ENCODE measurements around the gene BARHL1.

The BARHL1 gene

GRCh38 chr9:132627106-132627505, 44.7 kb downstream of the BARHL1 start:
- WGBS (ENCODE audit: extremely low coverage, insufficient coverage, low lambda C conversion rate), result no CpG with 5 or more reads among the region's 7 CpGs
- Histone ChIP-seq H3K9ac (ENCODE audit: low read length) (no peak overlapping the region), H3K4me1 (ENCODE audit: control insufficient read depth, low read depth, low read length) (no peaks in the 10 kb centered on the region), H2BK120ac (ENCODE audit: low read depth, low read length) (no peak overlapping the region), H3K4me3 (ENCODE audit: low read length) (no peak overlapping the region), H3K23ac (ENCODE audit: low read length) (no peak overlapping the region), H3K27me3 (ENCODE audit: insufficient read depth, low read length, poor library complexity) (no peaks in the 10 kb centered on the region), H3K56ac (ENCODE audit: low read length) (no peak overlapping the region), H3K79me2 (ENCODE audit: control insufficient read depth, insufficient read depth, low read length) (no peaks in the 10 kb centered on the region), H2AK5ac (ENCODE audit: low read length) (no peak overlapping the region), H4K5ac (ENCODE audit: low read length) (no peak overlapping the region), H3K4me2 (ENCODE audit: low read length) (no peak overlapping the region), H3K27ac (ENCODE audit: low read depth, low read length) (no peak overlapping the region), H4K8ac (ENCODE audit: low read depth, low read length) (no peak overlapping the region), H2BK15ac (replicated peaks; ENCODE audit: low read depth) (no peak overlapping the region), H2BK5ac (ENCODE audit: low read length) (no peak overlapping the region), H3K18ac (ENCODE audit: low read length) (no peak overlapping the region), H3K4ac (ENCODE audit: low read depth, low read length) (no peak overlapping the region), H3K36me3 (ENCODE audit: control insufficient read depth, insufficient read depth, low read length) (peaks cover 6% of the 10 kb centered on the region), H3K79me1 (ENCODE audit: low read length) (no peaks in the 10 kb centered on the region)
- DNase-seq, result no peak

- Histone ChIP-seq H2BK5ac (ENCODE audit: low read length) (no peak overlapping the region), H2BK120ac (ENCODE audit: low read depth, low read length) (no peak overlapping the region), H4K8ac (ENCODE audit: low read depth, low read length) (no peak overlapping the region), H4K5ac (ENCODE audit: low read length) (no peak overlapping the region), H3K36me3 (ENCODE audit: control insufficient read depth, insufficient read depth, low read length) (peaks cover 4% of the 10 kb centered on the region), H3K23ac (ENCODE audit: low read length) (no peak overlapping the region), H3K79me1 (ENCODE audit: low read length) (no peaks in the 10 kb centered on the region), H3K27ac (ENCODE audit: low read depth, low read length) (no peak overlapping the region), H3K4me3 (ENCODE audit: low read length) (no peak overlapping the region), H3K4ac (ENCODE audit: low read depth, low read length) (no peak overlapping the region), H3K18ac (ENCODE audit: low read length) (no peak overlapping the region), H3K4me1 (ENCODE audit: control insufficient read depth, low read depth, low read length) (no peaks in the 10 kb centered on the region), H3K9ac (ENCODE audit: low read length) (no peak overlapping the region), H3K4me2 (ENCODE audit: low read length) (no peak overlapping the region), H2AK5ac (ENCODE audit: low read length) (no peak overlapping the region), H3K79me2 (ENCODE audit: control insufficient read depth, insufficient read depth, low read length) (no peaks in the 10 kb centered on the region), H3K56ac (ENCODE audit: low read length) (no peak overlapping the region), H2BK15ac (replicated peaks; ENCODE audit: low read depth) (no peak overlapping the region), H3K27me3 (ENCODE audit: insufficient read depth, low read length, poor library complexity) (no peaks in the 10 kb centered on the region)
- no peak for DNase-seq
- no CpG with 5 or more reads among the region's 11 CpGs for WGBS (ENCODE audit: extremely low coverage, insufficient coverage, low lambda C conversion rate)
Observed at GRCh38 chr9:132627594-132627993, 45.2 kb downstream of the BARHL1 start.

DNA sequence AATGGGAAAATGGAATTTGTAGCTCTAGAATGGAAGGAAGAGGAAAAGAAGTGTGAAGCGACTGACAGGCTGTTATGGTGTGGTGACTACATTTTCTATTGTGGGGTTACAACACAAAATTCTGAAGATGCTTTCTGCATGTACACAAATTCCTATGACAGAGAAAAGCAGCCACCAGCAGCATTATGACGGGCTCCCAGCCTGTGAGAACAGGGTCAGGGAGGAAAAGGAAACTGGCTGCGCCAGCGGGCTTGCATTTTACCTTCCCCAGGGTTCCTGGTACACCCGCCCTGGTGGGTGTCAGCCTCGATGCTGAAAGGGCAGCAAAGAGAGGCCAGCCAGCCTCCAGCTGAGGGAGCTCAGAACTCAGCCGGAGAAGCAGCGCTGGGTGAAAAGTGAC, 46.3 kb downstream of the BARHL1 start:
- no peak overlapping the region for H2BK120ac ChIP-seq (ENCODE audit: low read depth, low read length)
- H2BK15ac ChIP-seq (replicated peaks; ENCODE audit: low read depth), result no peak overlapping the region
- H3K9ac ChIP-seq (ENCODE audit: low read length), result no peak overlapping the region
- DNase-seq, result no peak
- no peak overlapping the region for H2AK5ac ChIP-seq (ENCODE audit: low read length)
- no peak overlapping the region for H2BK5ac ChIP-seq (ENCODE audit: low read length)
- H4K8ac ChIP-seq (ENCODE audit: low read depth, low read length), result no peak overlapping the region
- no peaks in the 10 kb centered on the region for H3K79me1 ChIP-seq (ENCODE audit: low read length)
- no peaks in the 10 kb centered on the region for H3K4me1 ChIP-seq (ENCODE audit: control insufficient read depth, low read depth, low read length)
- H3K27me3 ChIP-seq (ENCODE audit: insufficient read depth, low read length, poor library complexity), result no peaks in the 10 kb centered on the region
- H3K4me3 ChIP-seq (ENCODE audit: low read length), result no peak overlapping the region
- H3K4ac ChIP-seq (ENCODE audit: low read depth, low read length), result no peak overlapping the region
- H3K27ac ChIP-seq (ENCODE audit: low read depth, low read length), result no peak overlapping the region
- H4K5ac ChIP-seq (ENCODE audit: low read length), result no peak overlapping the region
- no peaks in the 10 kb centered on the region for H3K79me2 ChIP-seq (ENCODE audit: control insufficient read depth, insufficient read depth, low read length)
- H3K36me3 ChIP-seq (ENCODE audit: control insufficient read depth, insufficient read depth, low read length), result peaks cover 2% of the 10 kb centered on the region
- H3K56ac ChIP-seq (ENCODE audit: low read length), result no peak overlapping the region
- no peak overlapping the region for H3K18ac ChIP-seq (ENCODE audit: low read length)
- no CpG with 5 or more reads among the region's 8 CpGs for WGBS (ENCODE audit: extremely low coverage, insufficient coverage, low lambda C conversion rate)
- no peak overlapping the region for H3K23ac ChIP-seq (ENCODE audit: low read length)
- no peak overlapping the region for H3K4me2 ChIP-seq (ENCODE audit: low read length)

- H2BK5ac ChIP-seq (ENCODE audit: low read length), result no peak overlapping the region
- WGBS (ENCODE audit: extremely low coverage, insufficient coverage, low lambda C conversion rate), result no CpG with 5 or more reads among the region's 9 CpGs
- no peak overlapping the region for H3K23ac ChIP-seq (ENCODE audit: low read length)
- no peak overlapping the region for H2BK120ac ChIP-seq (ENCODE audit: low read depth, low read length)
- H3K79me1 ChIP-seq (ENCODE audit: low read length), result no peaks in the 10 kb centered on the region
- no peak overlapping the region for H2AK5ac ChIP-seq (ENCODE audit: low read length)
- H2BK15ac ChIP-seq (replicated peaks; ENCODE audit: low read depth), result no peak overlapping the region
- H3K4me2 ChIP-seq (ENCODE audit: low read length), result no peak overlapping the region
- H3K56ac ChIP-seq (ENCODE audit: low read length), result no peak overlapping the region
- no peak overlapping the region for H3K4me3 ChIP-seq (ENCODE audit: low read length)
- no peaks in the 10 kb centered on the region for H3K4me1 ChIP-seq (ENCODE audit: control insufficient read depth, low read depth, low read length)
- no peak overlapping the region for H3K9ac ChIP-seq (ENCODE audit: low read length)
- H3K79me2 ChIP-seq (ENCODE audit: control insufficient read depth, insufficient read depth, low read length), result no peaks in the 10 kb centered on the region
- H4K5ac ChIP-seq (ENCODE audit: low read length), result no peak overlapping the region
- no peak for DNase-seq
- H3K36me3 ChIP-seq (ENCODE audit: control insufficient read depth, insufficient read depth, low read length), result peaks cover 2% of the 10 kb centered on the region
- no peak overlapping the region for H4K8ac ChIP-seq (ENCODE audit: low read depth, low read length)
- H3K27me3 ChIP-seq (ENCODE audit: insufficient read depth, low read length, poor library complexity), result no peaks in the 10 kb centered on the region
- no peak overlapping the region for H3K27ac ChIP-seq (ENCODE audit: low read depth, low read length)
- H3K18ac ChIP-seq (ENCODE audit: low read length), result no peak overlapping the region
- no peak overlapping the region for H3K4ac ChIP-seq (ENCODE audit: low read depth, low read length)
Observed at GRCh38 chr9:132630116-132630515, 47.7 kb downstream of the BARHL1 start.

DNA sequence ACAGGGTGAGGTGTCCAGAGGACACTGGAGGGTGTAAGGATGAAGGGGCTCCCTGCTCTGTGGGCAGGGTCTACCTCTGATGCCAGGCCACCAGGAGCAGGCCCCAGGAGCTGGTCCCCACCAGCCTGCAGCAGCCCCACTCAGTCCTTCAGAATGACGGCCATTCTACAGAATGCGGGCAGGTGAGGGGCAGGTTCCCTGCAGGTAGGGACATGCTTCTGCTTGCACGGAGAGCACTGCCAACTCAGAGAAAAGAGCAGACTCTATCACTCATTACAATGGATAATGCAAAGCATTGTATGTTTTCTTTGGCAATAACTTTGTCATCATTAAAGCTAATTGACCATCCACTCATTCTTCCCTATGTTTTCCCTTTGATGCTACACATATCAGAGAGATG, 48.4 kb downstream of the BARHL1 start:
- DNase-seq, result no peak
- H2AK5ac ChIP-seq (ENCODE audit: low read length), result no peak overlapping the region
- no peaks in the 10 kb centered on the region for H3K79me1 ChIP-seq (ENCODE audit: low read length)
- no peak overlapping the region for H4K8ac ChIP-seq (ENCODE audit: low read depth, low read length)
- no peak overlapping the region for H3K23ac ChIP-seq (ENCODE audit: low read length)
- H2BK15ac ChIP-seq (replicated peaks; ENCODE audit: low read depth), result no peak overlapping the region
- H3K4me2 ChIP-seq (ENCODE audit: low read length), result no peak overlapping the region
- no peak overlapping the region for H3K4ac ChIP-seq (ENCODE audit: low read depth, low read length)
- H4K5ac ChIP-seq (ENCODE audit: low read length), result no peak overlapping the region
- no peak overlapping the region for H3K9ac ChIP-seq (ENCODE audit: low read length)
- no CpG with 5 or more reads among the region's 3 CpGs for WGBS (ENCODE audit: extremely low coverage, insufficient coverage, low lambda C conversion rate)
- H3K27me3 ChIP-seq (ENCODE audit: insufficient read depth, low read length, poor library complexity), result no peaks in the 10 kb centered on the region
- no peak overlapping the region for H3K56ac ChIP-seq (ENCODE audit: low read length)
- H3K4me1 ChIP-seq (ENCODE audit: control insufficient read depth, low read depth, low read length), result no peaks in the 10 kb centered on the region
- H3K36me3 ChIP-seq (ENCODE audit: control insufficient read depth, insufficient read depth, low read length), result peaks cover 2% of the 10 kb centered on the region
- no peaks in the 10 kb centered on the region for H3K79me2 ChIP-seq (ENCODE audit: control insufficient read depth, insufficient read depth, low read length)
- no peak overlapping the region for H3K27ac ChIP-seq (ENCODE audit: low read depth, low read length)
- no peak overlapping the region for H2BK120ac ChIP-seq (ENCODE audit: low read depth, low read length)
- no peak overlapping the region for H2BK5ac ChIP-seq (ENCODE audit: low read length)
- H3K4me3 ChIP-seq (ENCODE audit: low read length), result no peak overlapping the region
- H3K18ac ChIP-seq (ENCODE audit: low read length), result no peak overlapping the region

DNA sequence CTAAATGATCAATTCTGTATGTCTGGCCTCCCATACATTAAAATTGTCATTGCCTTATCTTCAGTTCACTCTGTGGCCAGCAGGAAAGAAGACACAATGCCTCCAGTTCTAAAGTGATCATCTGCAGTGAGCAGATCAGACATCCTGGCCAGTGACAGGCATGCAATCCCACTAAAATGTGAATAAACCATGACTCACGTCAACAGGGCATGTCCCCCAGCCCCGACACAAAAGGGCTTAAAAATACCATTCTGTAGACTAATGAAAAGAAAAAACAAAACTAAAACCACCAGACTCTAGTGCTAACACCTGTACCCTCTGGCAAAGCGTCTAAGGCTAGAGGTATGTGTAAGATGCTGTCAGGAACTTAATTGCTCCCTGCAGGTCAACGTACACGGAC, 48.9 kb downstream of the BARHL1 start:
- Histone ChIP-seq H3K4me2 (ENCODE audit: low read length) (no peak overlapping the region), H3K18ac (ENCODE audit: low read length) (no peak overlapping the region), H3K56ac (ENCODE audit: low read length) (no peak overlapping the region), H2AK5ac (ENCODE audit: low read length) (no peak overlapping the region), H3K79me1 (ENCODE audit: low read length) (no peaks in the 10 kb centered on the region), H3K79me2 (ENCODE audit: control insufficient read depth, insufficient read depth, low read length) (no peaks in the 10 kb centered on the region), H3K27ac (ENCODE audit: low read depth, low read length) (no peak overlapping the region), H3K4ac (ENCODE audit: low read depth, low read length) (no peak overlapping the region), H2BK15ac (replicated peaks; ENCODE audit: low read depth) (no peak overlapping the region), H4K5ac (ENCODE audit: low read length) (no peak overlapping the region), H3K27me3 (ENCODE audit: insufficient read depth, low read length, poor library complexity) (no peaks in the 10 kb centered on the region), H3K4me3 (ENCODE audit: low read length) (no peak overlapping the region), H3K36me3 (ENCODE audit: control insufficient read depth, insufficient read depth, low read length) (peaks cover 2% of the 10 kb centered on the region), H2BK5ac (ENCODE audit: low read length) (no peak overlapping the region), H2BK120ac (ENCODE audit: low read depth, low read length) (no peak overlapping the region), H4K8ac (ENCODE audit: low read depth, low read length) (no peak overlapping the region), H3K9ac (ENCODE audit: low read length) (no peak overlapping the region), H3K4me1 (ENCODE audit: control insufficient read depth, low read depth, low read length) (no peaks in the 10 kb centered on the region), H3K23ac (ENCODE audit: low read length) (no peak overlapping the region)
- WGBS (ENCODE audit: extremely low coverage, insufficient coverage, low lambda C conversion rate), result no CpG with 5 or more reads among the region's 5 CpGs
- no peak for DNase-seq

Data from mesendoderm (in vitro differentiated cells).